Coronary artery (tissue), 2 donors: ENCODE results near the gene UBAC1.
A peak's percentile ranks its signal among the peaks of the same experiment; 100 is the strongest.

Experiments
- DNase-seq: peaks from one replicate; pipeline ENCODE4 v3.0.0-alpha.2; 2017; ENCODE audit warnings: low spot score
- H3K27ac ChIP-seq, 2 donors: fragments of 200-600 bp; sonication (generic); one replicate each; pipeline ENCODE4 v1.5.1; 2016 to 2019
- H3K4me3 ChIP-seq: fragments of 200-600 bp; sonication (generic); 2 replicates; pipeline ENCODE4 v1.5.1; 2016; ENCODE audit warnings: mild to moderate bottlenecking, moderate library complexity
- CTCF ChIP-seq: fragments of 200-600 bp; sonication (generic); IDR thresholded peaks from one replicate; pipeline ENCODE4 v1.5.1; 2019; ENCODE audit warnings: antibody characterized with exemption

The UBAC1 gene

GRCh38 chr9:135910216-135910615 is 51.0 kb downstream of the UBAC1 start:
- H3K4me3 ChIP-seq, result no peak overlapping the region
- no peak for TF ChIP-seq CTCF
- H3K27ac ChIP-seq, result no peak overlapping the region
- no peak for DNase-seq

GRCh38 chr9:135909371-135909770 is 51.8 kb downstream of the UBAC1 start:
- no peak for DNase-seq
- Histone ChIP-seq H3K4me3 (no peak overlapping the region), H3K27ac (no peak overlapping the region)
- TF ChIP-seq CTCF, result no peak

GRCh38 chr9:135908754-135909204 is 52.4 kb downstream of the UBAC1 start:
- H3K4me3 ChIP-seq, result peak overlapping the region; percentile 89
- H3K27ac ChIP-seq, result no peak overlapping the region
- DNase-seq, result no peak
- TF ChIP-seq CTCF, result no peak

GRCh38 chr9:135908093-135908753 is 53.0 kb downstream of the UBAC1 start:
- Histone ChIP-seq H3K4me3 (peak overlapping the region; percentile 89), H3K27ac (peak overlapping the region; percentile 68 to 86)
- DNase-seq, result no peak
- no peak for TF ChIP-seq CTCF

GRCh38 chr9:135907431-135908092 is 53.6 kb downstream of the UBAC1 start, which contains the start of gene CAMSAP1:
Gene CAMSAP1, minus strand, starts transcription at chr9:135907546. Its CDS starts 387 bp downstream, at chr9:135907159.
- TF ChIP-seq CTCF, result no peak
- peak; percentile 94 for DNase-seq
- H3K4me3 ChIP-seq, result peak within 1 kb of the TSS; percentile 89
- H3K27ac ChIP-seq, result peak within 1 kb of the TSS; percentile 68 to 86

GRCh38 chr9:135907006-135907430 is 54.2 kb downstream of the UBAC1 start:
- Histone ChIP-seq H3K27ac (peak overlapping the region in 1 of 2 donors; percentile 86), H3K4me3 (peak overlapping the region; percentile 89)
- no peak for DNase-seq
- TF ChIP-seq CTCF, result no peak
